ENCODE results near the gene TAF4B.

TAF4B gene

GRCh38 chr18:26417190-26417589, 190.9 kb downstream of the TAF4B start:
- Histone ChIP-seq H3K9me2 (ENCODE audit: low read depth, low read length) (no peaks in the 10 kb centered on the region), H3K27me3 (ENCODE audit: insufficient read depth, low read length) (no peaks in the 10 kb centered on the region), H3F3A (ENCODE audit: insufficient read depth, low read length) (no peaks in the 10 kb centered on the region), H3K27ac (ENCODE audit: low read depth, low read length, poor library complexity, severe bottlenecking) (no peak overlapping the region), H3K4me2 (ENCODE audit: low read length) (no peak overlapping the region), H3K36me3 (ENCODE audit: insufficient read depth, low read length) (no peaks in the 10 kb centered on the region), H3K4me1 (ENCODE audit: insufficient read depth, low read length, severe bottlenecking) (no peaks in the 10 kb centered on the region), H3K79me2 (ENCODE audit: insufficient read depth, low read length) (no peaks in the 10 kb centered on the region), H3K9ac (ENCODE audit: low read length) (no peak overlapping the region), H4K20me1 (ENCODE audit: insufficient read depth, low read length) (no peaks in the 10 kb centered on the region), H3K4me3 (ENCODE audit: low read depth, low read length, poor library complexity, severe bottlenecking) (no peak overlapping the region), H2AFZ (ENCODE audit: low read length) (no peak overlapping the region), H3K9me3 (ENCODE audit: low read length) (no peaks in the 10 kb centered on the region)
- TF ChIP-seq CTCF (IDR thresholded peaks at IDR 0.05; ENCODE audit: low read length) (no peak), EZH2 (IDR thresholded peaks at IDR 0.05; ENCODE audit: borderline replicate concordance, low read length) (no peak)

GRCh38 chr18:26418225-26418624, 192.0 kb downstream of the TAF4B start:
- H3K4me2 ChIP-seq (ENCODE audit: low read length) = no peak overlapping the region
- no peaks in the 10 kb centered on the region for H3K79me2 ChIP-seq (ENCODE audit: insufficient read depth, low read length)
- no peak overlapping the region for H3K27ac ChIP-seq (ENCODE audit: low read depth, low read length, poor library complexity, severe bottlenecking)
- no peaks in the 10 kb centered on the region for H3K9me2 ChIP-seq (ENCODE audit: low read depth, low read length)
- H3K4me1 ChIP-seq (ENCODE audit: insufficient read depth, low read length, severe bottlenecking) = no peaks in the 10 kb centered on the region
- H3K9me3 ChIP-seq (ENCODE audit: low read length) = no peaks in the 10 kb centered on the region
- H3K27me3 ChIP-seq (ENCODE audit: insufficient read depth, low read length) = no peaks in the 10 kb centered on the region
- TF ChIP-seq EZH2 (IDR thresholded peaks at IDR 0.05; ENCODE audit: borderline replicate concordance, low read length) = no peak
- no peak for TF ChIP-seq CTCF (IDR thresholded peaks at IDR 0.05; ENCODE audit: low read length)
- no peaks in the 10 kb centered on the region for H4K20me1 ChIP-seq (ENCODE audit: insufficient read depth, low read length)
- H3K36me3 ChIP-seq (ENCODE audit: insufficient read depth, low read length) = no peaks in the 10 kb centered on the region
- H3K9ac ChIP-seq (ENCODE audit: low read length) = no peak overlapping the region
- H2AFZ ChIP-seq (ENCODE audit: low read length) = no peak overlapping the region
- H3F3A ChIP-seq (ENCODE audit: insufficient read depth, low read length) = no peaks in the 10 kb centered on the region
- H3K4me3 ChIP-seq (ENCODE audit: low read depth, low read length, poor library complexity, severe bottlenecking) = no peak overlapping the region

DNA sequence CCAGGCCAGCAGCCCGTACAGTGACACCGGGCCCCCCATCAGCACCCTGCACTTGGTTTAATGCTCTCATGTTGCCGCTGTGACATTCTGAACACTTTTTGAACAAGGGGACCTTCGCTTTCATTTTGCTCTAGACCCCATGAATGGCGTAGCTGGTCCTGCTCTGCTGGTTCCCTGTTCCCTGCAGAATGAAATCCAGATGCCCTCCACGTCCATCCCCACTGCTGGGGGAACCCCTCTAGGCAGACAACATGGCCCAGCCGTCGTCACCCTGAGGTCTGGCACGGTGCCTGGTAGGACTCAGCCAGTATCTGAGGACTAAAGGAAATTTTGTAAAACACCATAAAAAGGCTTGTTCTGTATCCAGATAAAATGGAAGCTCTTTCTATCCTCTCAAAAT, 193.5 kb downstream of the TAF4B start:
- no peak overlapping the region for H3K4me3 ChIP-seq (ENCODE audit: low read depth, low read length, poor library complexity, severe bottlenecking)
- H3K9me2 ChIP-seq (ENCODE audit: low read depth, low read length) = no peaks in the 10 kb centered on the region
- no peak overlapping the region for H3K4me2 ChIP-seq (ENCODE audit: low read length)
- no peak overlapping the region for H2AFZ ChIP-seq (ENCODE audit: low read length)
- no peak overlapping the region for H3K27ac ChIP-seq (ENCODE audit: low read depth, low read length, poor library complexity, severe bottlenecking)
- H4K20me1 ChIP-seq (ENCODE audit: insufficient read depth, low read length) = no peaks in the 10 kb centered on the region
- no peaks in the 10 kb centered on the region for H3K27me3 ChIP-seq (ENCODE audit: insufficient read depth, low read length)
- no peaks in the 10 kb centered on the region for H3K9me3 ChIP-seq (ENCODE audit: low read length)
- H3K4me1 ChIP-seq (ENCODE audit: insufficient read depth, low read length, severe bottlenecking) = no peaks in the 10 kb centered on the region
- TF ChIP-seq EZH2 (IDR thresholded peaks at IDR 0.05; ENCODE audit: borderline replicate concordance, low read length) = no peak
- no peak for TF ChIP-seq CTCF (IDR thresholded peaks at IDR 0.05; ENCODE audit: low read length)
- H3K9ac ChIP-seq (ENCODE audit: low read length) = no peak overlapping the region
- no peaks in the 10 kb centered on the region for H3F3A ChIP-seq (ENCODE audit: insufficient read depth, low read length)
- no peaks in the 10 kb centered on the region for H3K36me3 ChIP-seq (ENCODE audit: insufficient read depth, low read length)
- H3K79me2 ChIP-seq (ENCODE audit: insufficient read depth, low read length) = no peaks in the 10 kb centered on the region

Measured in OCI-LY1 (cell line).